Lung (tissue), 12 donors: ENCODE measurements around the gene FUT1. TPM values are rescaled to one million over a fixed set of nuclear protein-coding genes. Genes with fewer than 3 reads are reported as not detected.

Experiments
- ATAC-seq: fragments of 200-7000 bp; cut with Tn5 transposase; one replicate; pipeline ENCODE4 v1.9.1; 2020; ENCODE audit warnings: moderate number of reproducible peaks; ENCODE audit not compliant: insufficient read depth, low FRiP score
- DNase-seq, 3 donors: peaks; one replicate each; pipeline ENCODE4 v3.0.0-alpha.2; 2013 to 2017
- H3K27ac ChIP-seq, 2 donors: one replicate each; pipeline ENCODE4 v1.5.1; 2013; ENCODE audit warnings: mild to moderate bottlenecking in 2 of 2, moderate library complexity in 2 of 2, control low read depth in 1 of 2, inconsistent platforms in 1 of 2, low read depth in 1 of 2, low read length in 1 of 2
- H3K27me3 ChIP-seq, 3 donors: one replicate each; pipeline ENCODE4 v1.5.1; 2013; ENCODE audit warnings: low read length in 2 of 3; ENCODE audit not compliant: control insufficient read depth in 3 of 3, insufficient read depth in 3 of 3
- H3K36me3 ChIP-seq, 4 donors: one replicate each; pipeline ENCODE4 v1.5.1; 2013; ENCODE audit warnings: low read length in 4 of 4, mild to moderate bottlenecking in 1 of 4, moderate library complexity in 1 of 4; ENCODE audit not compliant: control insufficient read depth in 4 of 4, insufficient read depth in 4 of 4
- H3K4me1 ChIP-seq, 5 donors: one replicate each; pipeline ENCODE4 v1.5.1; 2013; ENCODE audit warnings: low read length in 5 of 5, mild to moderate bottlenecking in 2 of 5, moderate library complexity in 1 of 5; ENCODE audit not compliant: control insufficient read depth in 5 of 5, insufficient read depth in 5 of 5
- H3K4me3 ChIP-seq: one replicate; pipeline ENCODE4 v1.5.1; 2013; ENCODE audit warnings: mild to moderate bottlenecking, control low read depth, moderate library complexity
- H3K9ac ChIP-seq, 2 donors: one replicate each; pipeline ENCODE4 v1.5.1; 2013; ENCODE audit warnings: low read length in 2 of 2, control low read depth in 1 of 2; ENCODE audit not compliant: insufficient read depth in 1 of 2
- H3K9me3 ChIP-seq, 4 donors: one replicate each; pipeline ENCODE4 v1.5.1; 2013; ENCODE audit warnings: low read length in 3 of 4, mild to moderate bottlenecking in 1 of 4, moderate library complexity in 1 of 4; ENCODE audit not compliant: control insufficient read depth in 4 of 4, insufficient read depth in 3 of 4
- WGBS, 2 donors: extraction: QIAGEN DNeasy Blood & Tissue Kit; methylation state at CpG; one replicate each; pipeline ENCODE4 v1.1.7; 2013; 5-methylcytosine and 5-hydroxymethylcytosine counted together
- polyA plus RNA-seq, 2 donors: library from polyadenylated mRNA; stranded (reverse); fragments of 200-250 nt; gene quantifications; one replicate each; pipeline ENCODE4 v1.2.1, GENCODE V29; 2013
- total RNA-seq, 2 donors: library from RNA; depleted of rRNA in 1 of 2; stranded (reverse); fragments of >200 nt in 1 of 2; gene quantifications; one replicate each; pipeline ENCODE4 v1.2.1, GENCODE V29; 2014 to 2021
- TF ChIP-seq, protein P1 (sequence below): IDR thresholded peaks from 2 replicates; pipeline ENCODE4 v1.5.1; 2012; ENCODE audit warnings: mild to moderate bottlenecking; ENCODE audit errors: control extremely low read depth, extremely low read depth
- donor health status: control.
- donor health status: control.
- donor health status: Bipolar disorder and iron deficiency.
- donor health status: healthy.
- donor health status: DM: yes; HTN: yes; CAD: no.

FUT1 gene
- total and polyA plus RNA-seq, 4 donors: 5.1 to 12.4 (median 7.1) TPM

DNA sequence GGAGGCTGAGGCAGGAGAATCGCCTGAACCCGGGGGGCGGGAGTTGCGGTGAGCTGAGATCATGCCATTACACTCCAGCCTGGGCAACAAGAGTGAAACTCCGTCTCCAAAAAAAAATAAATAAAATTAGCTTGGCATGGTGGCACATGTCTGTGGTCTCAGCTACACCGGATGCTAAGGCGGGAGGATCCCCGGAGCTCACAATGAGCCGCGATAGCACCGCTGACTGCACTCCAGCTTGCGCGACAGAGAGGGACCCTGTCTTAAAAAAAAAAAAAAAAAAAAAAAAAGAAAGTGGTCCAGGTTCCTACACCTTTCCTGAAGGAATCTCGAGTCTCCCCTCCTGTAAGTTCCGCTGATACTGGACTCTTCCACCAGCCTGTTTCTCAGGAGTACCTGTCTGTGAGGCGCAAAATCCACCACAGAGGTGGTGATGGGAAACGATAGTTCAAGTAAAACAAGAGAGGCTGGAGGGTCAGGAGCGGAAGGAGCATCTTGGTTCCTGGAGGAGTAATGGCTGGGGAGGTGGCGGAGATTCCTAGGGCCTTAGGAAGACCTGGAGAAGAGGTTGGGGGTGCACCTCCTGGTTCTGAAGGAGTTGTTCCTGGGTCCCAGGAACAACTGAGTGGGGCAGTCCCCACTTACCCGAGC lies 471 bp downstream of the FUT1 start:
- TF ChIP-seq, protein P1, sequence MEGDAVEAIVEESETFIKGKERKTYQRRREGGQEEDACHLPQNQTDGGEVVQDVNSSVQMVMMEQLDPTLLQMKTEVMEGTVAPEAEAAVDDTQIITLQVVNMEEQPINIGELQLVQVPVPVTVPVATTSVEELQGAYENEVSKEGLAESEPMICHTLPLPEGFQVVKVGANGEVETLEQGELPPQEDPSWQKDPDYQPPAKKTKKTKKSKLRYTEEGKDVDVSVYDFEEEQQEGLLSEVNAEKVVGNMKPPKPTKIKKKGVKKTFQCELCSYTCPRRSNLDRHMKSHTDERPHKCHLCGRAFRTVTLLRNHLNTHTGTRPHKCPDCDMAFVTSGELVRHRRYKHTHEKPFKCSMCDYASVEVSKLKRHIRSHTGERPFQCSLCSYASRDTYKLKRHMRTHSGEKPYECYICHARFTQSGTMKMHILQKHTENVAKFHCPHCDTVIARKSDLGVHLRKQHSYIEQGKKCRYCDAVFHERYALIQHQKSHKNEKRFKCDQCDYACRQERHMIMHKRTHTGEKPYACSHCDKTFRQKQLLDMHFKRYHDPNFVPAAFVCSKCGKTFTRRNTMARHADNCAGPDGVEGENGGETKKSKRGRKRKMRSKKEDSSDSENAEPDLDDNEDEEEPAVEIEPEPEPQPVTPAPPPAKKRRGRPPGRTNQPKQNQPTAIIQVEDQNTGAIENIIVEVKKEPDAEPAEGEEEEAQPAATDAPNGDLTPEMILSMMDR: no peak
- ATAC-seq (no peak), DNase-seq (no peak)
- Histone ChIP-seq H3K9me3 (no peaks in the 10 kb centered on the region), H3K9ac (peak overlapping the region in 1 of 2 donors; percentile 58), H3K4me3 (peak overlapping the region; percentile 30), H3K4me1 (peaks cover 0 to 21% (median 5%) of the 10 kb centered on the region in 5 donors), H3K36me3 (peaks cover 0 to 10% (median 0%) of the 10 kb centered on the region in 4 donors), H3K27ac (peak overlapping the region in 1 of 2 donors; percentile 69), H3K27me3 (peaks cover 0 to 10% (median 7%) of the 10 kb centered on the region in 3 donors)
- 17 to 24% methylated on average over 20 of the region's 20 CpGs for WGBS, 2 donors

DNA sequence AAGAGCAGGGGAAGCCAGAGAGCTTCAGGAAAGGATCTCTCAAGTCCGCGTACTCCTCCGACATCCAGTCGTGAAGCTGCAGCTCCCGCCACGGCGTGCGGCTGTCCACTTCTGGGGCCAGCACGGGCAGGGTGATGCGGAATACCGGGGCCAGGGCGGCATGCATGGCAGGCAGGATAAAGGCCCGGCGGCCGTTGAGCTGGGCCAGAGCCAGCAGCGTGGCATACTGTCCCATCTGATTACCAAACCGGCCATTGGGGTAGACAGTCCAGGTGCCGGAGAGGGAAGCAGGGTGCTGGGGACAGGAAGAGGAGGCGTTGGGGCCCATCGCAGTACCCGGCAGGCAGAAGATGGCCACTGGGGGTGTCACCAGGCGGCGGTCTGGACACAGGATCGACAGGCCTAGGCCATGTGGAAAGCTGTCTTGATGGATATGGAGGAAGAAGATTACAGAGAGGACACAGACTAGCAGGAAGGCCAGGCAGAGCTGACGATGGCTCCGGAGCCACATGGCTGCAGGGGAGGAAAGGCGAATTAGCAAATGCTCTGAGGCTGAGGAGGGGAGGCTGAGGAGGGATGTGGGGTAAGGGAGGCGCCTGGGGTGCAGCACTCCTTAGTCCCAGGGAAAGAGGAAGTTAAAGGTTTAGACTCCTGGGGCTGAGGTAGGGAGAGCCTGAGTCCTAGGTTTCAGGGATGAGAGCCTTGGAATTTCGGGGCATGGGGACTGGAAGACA lies 1.5 kb downstream of the FUT1 start:
- no peak overlapping the region for H3K27ac ChIP-seq
- no peak for DNase-seq

DNA sequence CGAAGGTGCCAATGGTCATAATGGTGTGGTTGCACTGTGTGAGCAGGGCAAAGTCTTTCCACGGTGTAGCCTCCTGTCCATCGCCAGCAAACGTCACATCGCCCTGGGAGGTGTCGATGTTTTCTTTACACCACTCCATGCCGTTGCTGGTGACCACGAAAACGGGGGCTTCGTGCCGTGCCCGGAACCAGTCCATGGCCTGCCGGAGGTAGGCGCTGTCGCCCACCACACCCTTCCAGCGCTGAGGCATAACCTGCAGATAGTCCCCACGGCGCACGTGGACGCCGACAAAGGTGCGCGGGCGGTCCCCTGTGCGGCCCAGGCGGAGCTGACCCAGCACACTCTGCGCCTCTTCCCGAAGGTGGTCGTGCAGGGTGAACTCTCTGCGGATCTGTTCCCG lies 2.1 kb downstream of the FUT1 start:
- Histone ChIP-seq H3K4me3 (no peak overlapping the region), H3K27me3 (peaks cover 0 to 18% (median 13%) of the 10 kb centered on the region in 3 donors), H3K36me3 (peaks cover 0 to 10% (median 0%) of the 10 kb centered on the region in 4 donors), H3K27ac (no peak overlapping the region), H3K9me3 (peaks cover 0 to 2% (median 0%) of the 10 kb centered on the region in 4 donors), H3K9ac (no peak overlapping the region), H3K4me1 (peaks cover 0 to 22% (median 7%) of the 10 kb centered on the region in 5 donors)
- DNase-seq (no peak), ATAC-seq (no peak)
- WGBS, 2 donors: 93 to 98% methylated on average over 31 of the region's 31 CpGs
- TF ChIP-seq, protein P1: no peak

More for the DNA sequence above, 1.5 kb downstream of the FUT1 start:
- Histone ChIP-seq H3K36me3 (peaks cover 0 to 10% (median 0%) of the 10 kb centered on the region in 4 donors), H3K9ac (no peak overlapping the region), H3K27me3 (peaks cover 0 to 13% (median 10%) of the 10 kb centered on the region in 3 donors), H3K4me3 (peak overlapping the region; percentile 3), H3K4me1 (peaks cover 0 to 21% (median 5%) of the 10 kb centered on the region in 5 donors), H3K9me3 (peaks cover 0 to 2% (median 0%) of the 10 kb centered on the region in 4 donors)
- TF ChIP-seq, protein P1: no peak
- WGBS, 2 donors: 78 to 81% methylated on average over 29 of the region's 29 CpGs
- no peak for ATAC-seq
